ENCODE results near the gene B9D2.

B9D2 gene

DNA sequence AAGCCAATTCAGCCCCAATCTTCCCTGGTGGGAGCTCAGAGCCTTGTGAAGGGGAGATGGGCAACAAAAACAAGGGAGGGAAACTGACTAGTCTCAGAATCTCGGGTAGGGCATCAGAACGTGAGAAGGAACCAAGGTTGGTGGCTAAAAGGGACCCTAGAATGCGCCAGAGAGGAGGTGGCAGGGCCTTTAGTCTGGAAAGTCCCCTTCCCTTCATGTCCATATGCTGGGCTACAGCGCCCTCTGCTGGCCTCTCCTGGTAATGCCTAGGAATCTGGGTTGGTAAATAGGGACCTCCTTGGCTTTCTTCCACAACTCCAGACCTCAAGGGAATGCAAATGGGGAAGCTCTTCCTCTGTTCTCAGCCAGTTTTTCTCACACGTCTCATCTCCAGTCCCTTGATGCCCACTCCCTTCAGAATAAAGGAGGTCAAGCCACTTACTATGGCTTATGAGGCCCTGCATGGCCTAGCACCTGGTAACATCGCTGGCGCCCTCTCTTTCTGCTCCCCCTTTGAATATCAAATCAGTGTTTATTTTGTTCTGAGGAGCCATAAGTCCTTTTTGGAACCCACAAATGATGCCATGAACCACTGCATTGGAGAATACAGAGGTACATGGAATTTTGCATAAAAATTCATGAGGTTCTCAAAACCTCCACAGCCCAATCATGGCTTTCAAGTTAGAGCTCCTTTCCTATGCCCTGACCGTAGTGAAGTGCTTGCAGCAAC is 55.3 kb downstream of the B9D2 start:
- TF ChIP-seq, protein P1, sequence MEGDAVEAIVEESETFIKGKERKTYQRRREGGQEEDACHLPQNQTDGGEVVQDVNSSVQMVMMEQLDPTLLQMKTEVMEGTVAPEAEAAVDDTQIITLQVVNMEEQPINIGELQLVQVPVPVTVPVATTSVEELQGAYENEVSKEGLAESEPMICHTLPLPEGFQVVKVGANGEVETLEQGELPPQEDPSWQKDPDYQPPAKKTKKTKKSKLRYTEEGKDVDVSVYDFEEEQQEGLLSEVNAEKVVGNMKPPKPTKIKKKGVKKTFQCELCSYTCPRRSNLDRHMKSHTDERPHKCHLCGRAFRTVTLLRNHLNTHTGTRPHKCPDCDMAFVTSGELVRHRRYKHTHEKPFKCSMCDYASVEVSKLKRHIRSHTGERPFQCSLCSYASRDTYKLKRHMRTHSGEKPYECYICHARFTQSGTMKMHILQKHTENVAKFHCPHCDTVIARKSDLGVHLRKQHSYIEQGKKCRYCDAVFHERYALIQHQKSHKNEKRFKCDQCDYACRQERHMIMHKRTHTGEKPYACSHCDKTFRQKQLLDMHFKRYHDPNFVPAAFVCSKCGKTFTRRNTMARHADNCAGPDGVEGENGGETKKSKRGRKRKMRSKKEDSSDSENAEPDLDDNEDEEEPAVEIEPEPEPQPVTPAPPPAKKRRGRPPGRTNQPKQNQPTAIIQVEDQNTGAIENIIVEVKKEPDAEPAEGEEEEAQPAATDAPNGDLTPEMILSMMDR (conservative IDR thresholded peaks at IDR 0.05; ENCODE audit: low read length): peak; percentile 98
- DNase-seq (ENCODE audit: low read depth): peak; percentile 85
- H3K4me3 ChIP-seq (ENCODE audit: low read length): peak overlapping the region; percentile 95

- H3K4me3 ChIP-seq (ENCODE audit: low read length): no peak overlapping the region
- no peak for DNase-seq (ENCODE audit: low read depth)
- TF ChIP-seq, protein P1 (conservative IDR thresholded peaks at IDR 0.05; ENCODE audit: low read length): no peak
These were observed 55.9 kb downstream of the B9D2 start for GRCh38 chr19:41307954-41308449.

- no peak overlapping the region for H3K4me3 ChIP-seq (ENCODE audit: low read length)
- no peak for DNase-seq (ENCODE audit: low read depth)
- TF ChIP-seq, protein P1 (conservative IDR thresholded peaks at IDR 0.05; ENCODE audit: low read length): no peak
These were observed 56.7 kb downstream of the B9D2 start for GRCh38 chr19:41307090-41307875.

GRCh38 chr19:41305927-41306793 is 57.8 kb downstream of the B9D2 start:
- TF ChIP-seq, protein P1 (conservative IDR thresholded peaks at IDR 0.05; ENCODE audit: low read length): no peak
- DNase-seq (ENCODE audit: low read depth): no peak
- no peak overlapping the region for H3K4me3 ChIP-seq (ENCODE audit: low read length)

- no peak overlapping the region for H3K4me3 ChIP-seq (ENCODE audit: low read length)
- DNase-seq (ENCODE audit: low read depth): no peak
- TF ChIP-seq, protein P1 (conservative IDR thresholded peaks at IDR 0.05; ENCODE audit: low read length): no peak
These were observed 59.1 kb downstream of the B9D2 start for GRCh38 chr19:41304706-41305483.
